ENCODE measurements around the gene SLC6A5. TPM values are rescaled to one million over a fixed set of nuclear protein-coding genes. Genes with fewer than 3 reads are reported as not detected.
"Not testable (repeated sequence)": the region's sequence is repeated elsewhere in the genome, so short reads cannot be mapped to it uniquely, and the experiment has no call there.

The SLC6A5 gene
- not detected for total RNA-seq

GRCh38 chr11:20599221-20600019, at the start of gene SLC6A5:
Gene SLC6A5 (plus strand): TSS chr11:20599608. CDS start chr11:20599673, 65 bp downstream.
- 3 to 5% methylated on average over 25 of the region's 25 CpGs for WGBS, 2 donors
- ATAC-seq = no peak
- H3K4me3 ChIP-seq = no peak within 1 kb of the TSS
- H3K27ac ChIP-seq = no peak within 1 kb of the TSS
- no peaks in the 10 kb centered on the region for H3K36me3 ChIP-seq (replicated peaks in 1 of 2; ENCODE audit: insufficient read depth in 1 of 2, low read depth in 2 of 2)
- peaks cover 6% of the 10 kb centered on the region for H3K4me1 ChIP-seq
- peak; percentile 30 to 59 (median 32) for DNase-seq
- intact Hi-C loops (cut with DNase I) = loop anchor here (5.0 to 10.0 kb wide), 2 partner anchors 205 to 457 kb away; no protein-coding TSS in a partner anchor
- H3K27me3 ChIP-seq = peaks cover 0 to 37% of the 10 kb centered on the region in 2 donors
- H3K9me3 ChIP-seq = peaks cover 0 to 3% (median 0%) of the 10 kb centered on the region in 3 donors
- TF ChIP-seq POLR2A (IDR thresholded peaks at IDR 0.05) = no peak
- TF ChIP-seq CTCF (IDR thresholded peaks at IDR 0.05) = no peak

- intact Hi-C loops (cut with DNase I) = no loop called here
- Histone ChIP-seq H3K4me1 (no peaks in the 10 kb centered on the region), H3K4me3 (no peak overlapping the region), H3K9me3 (peaks cover 0 to 7% (median 0%) of the 10 kb centered on the region in 3 donors), H3K27ac (no peak overlapping the region), H3K27me3 (no peaks in the 10 kb centered on the region), H3K36me3 (replicated peaks in 1 of 2; ENCODE audit: insufficient read depth in 1 of 2, low read depth in 2 of 2) (no peaks in the 10 kb centered on the region)
- 48 to 64% methylated on average over 2 of the region's 2 CpGs for WGBS, 2 donors
- TF ChIP-seq POLR2A (IDR thresholded peaks at IDR 0.05) = no peak
- TF ChIP-seq CTCF (IDR thresholded peaks at IDR 0.05) = no peak
- no peak for DNase-seq
- ATAC-seq = no peak
Observed at GRCh38 chr11:20551096-20551495, 48.3 kb upstream of the SLC6A5 start.

GRCh38 chr11:20555783-20556182, 43.6 kb upstream of the SLC6A5 start:
- intact Hi-C loops (cut with DNase I) = no loop called here
- no peak for DNase-seq
- 62 to 66% methylated on average over 2 to 3 of the region's 3 CpGs for WGBS, 2 donors

GRCh38 chr11:20556396-20556795, 43.0 kb upstream of the SLC6A5 start:
- H3K36me3 ChIP-seq (replicated peaks in 1 of 2; ENCODE audit: insufficient read depth in 1 of 2, low read depth in 2 of 2); H3K4me3 ChIP-seq; H3K27ac ChIP-seq; ATAC-seq; H3K4me1 ChIP-seq; intact Hi-C loops (cut with DNase I); H3K9me3 ChIP-seq; H3K27me3 ChIP-seq; DNase-seq: not testable (repeated sequence)

More at GRCh38 chr11:20555783-20556182, 43.6 kb upstream of the SLC6A5 start:
- Histone ChIP-seq H3K27ac (no peak overlapping the region), H3K4me1 (no peaks in the 10 kb centered on the region), H3K36me3 (replicated peaks in 1 of 2; ENCODE audit: insufficient read depth in 1 of 2, low read depth in 2 of 2) (no peaks in the 10 kb centered on the region), H3K9me3 (peaks cover 0 to 7% (median 0%) of the 10 kb centered on the region in 3 donors), H3K4me3 (no peak overlapping the region), H3K27me3 (no peaks in the 10 kb centered on the region)
- TF ChIP-seq POLR2A (IDR thresholded peaks at IDR 0.05) (no peak), CTCF (IDR thresholded peaks at IDR 0.05) (no peak)
- no peak for ATAC-seq

GRCh38 chr11:20558741-20559140, 40.7 kb upstream of the SLC6A5 start:
- peaks cover 0 to 7% (median 0%) of the 10 kb centered on the region in 3 donors for H3K9me3 ChIP-seq
- no peak for ATAC-seq
- no peak overlapping the region for H3K4me3 ChIP-seq
- H3K27me3 ChIP-seq = no peaks in the 10 kb centered on the region
- DNase-seq = no peak
- intact Hi-C loops (cut with DNase I) = no loop called here
- no peaks in the 10 kb centered on the region for H3K4me1 ChIP-seq
- H3K36me3 ChIP-seq (replicated peaks in 1 of 2; ENCODE audit: insufficient read depth in 1 of 2, low read depth in 2 of 2) = no peaks in the 10 kb centered on the region
- WGBS, 2 donors = 77 to 80% methylated on average over 4 of the region's 4 CpGs
- TF ChIP-seq POLR2A (IDR thresholded peaks at IDR 0.05) (no peak), CTCF (IDR thresholded peaks at IDR 0.05) (no peak)
- H3K27ac ChIP-seq = no peak overlapping the region

Data from body of pancreas (tissue), 4 donors.